Measurements from ENCODE around the gene MVK.

The MVK gene

GRCh38 chr12:109568486-109568885 is 5.1 kb upstream of the MVK start:
- TF ChIP-seq, protein P1, sequence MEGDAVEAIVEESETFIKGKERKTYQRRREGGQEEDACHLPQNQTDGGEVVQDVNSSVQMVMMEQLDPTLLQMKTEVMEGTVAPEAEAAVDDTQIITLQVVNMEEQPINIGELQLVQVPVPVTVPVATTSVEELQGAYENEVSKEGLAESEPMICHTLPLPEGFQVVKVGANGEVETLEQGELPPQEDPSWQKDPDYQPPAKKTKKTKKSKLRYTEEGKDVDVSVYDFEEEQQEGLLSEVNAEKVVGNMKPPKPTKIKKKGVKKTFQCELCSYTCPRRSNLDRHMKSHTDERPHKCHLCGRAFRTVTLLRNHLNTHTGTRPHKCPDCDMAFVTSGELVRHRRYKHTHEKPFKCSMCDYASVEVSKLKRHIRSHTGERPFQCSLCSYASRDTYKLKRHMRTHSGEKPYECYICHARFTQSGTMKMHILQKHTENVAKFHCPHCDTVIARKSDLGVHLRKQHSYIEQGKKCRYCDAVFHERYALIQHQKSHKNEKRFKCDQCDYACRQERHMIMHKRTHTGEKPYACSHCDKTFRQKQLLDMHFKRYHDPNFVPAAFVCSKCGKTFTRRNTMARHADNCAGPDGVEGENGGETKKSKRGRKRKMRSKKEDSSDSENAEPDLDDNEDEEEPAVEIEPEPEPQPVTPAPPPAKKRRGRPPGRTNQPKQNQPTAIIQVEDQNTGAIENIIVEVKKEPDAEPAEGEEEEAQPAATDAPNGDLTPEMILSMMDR (IDR thresholded peaks at IDR 0.05), result no peak
- no peaks in the 10 kb centered on the region for H3K9me3 ChIP-seq (ENCODE audit: control insufficient read depth, low read length)
- no peak overlapping the region for H3K4me3 ChIP-seq (ENCODE audit: low read depth, low read length)
- H3K27me3 ChIP-seq (ENCODE audit: control insufficient read depth, insufficient read depth, low read length), result no peaks in the 10 kb centered on the region
- H3K4me2 ChIP-seq (ENCODE audit: low read length), result no peak overlapping the region
- H3K79me2 ChIP-seq, result no peaks in the 10 kb centered on the region
- H3K4me1 ChIP-seq, result peaks cover 5% of the 10 kb centered on the region
- no peak overlapping the region for H2AFZ ChIP-seq
- no peaks in the 10 kb centered on the region for H3K36me3 ChIP-seq (ENCODE audit: control insufficient read depth, insufficient read depth, low read length)
- no peak overlapping the region for H3K27ac ChIP-seq
- no peak overlapping the region for H3K9ac ChIP-seq

GRCh38 chr12:109571773-109572505 is 1.7 kb upstream of the MVK start:
- Histone ChIP-seq H3K27me3 (ENCODE audit: control insufficient read depth, insufficient read depth, low read length) (no peaks in the 10 kb centered on the region), H3K4me3 (ENCODE audit: low read depth, low read length) (no peak overlapping the region), H3K27ac (no peak overlapping the region), H2AFZ (no peak overlapping the region), H3K4me1 (peaks cover 5% of the 10 kb centered on the region), H3K36me3 (ENCODE audit: control insufficient read depth, insufficient read depth, low read length) (no peaks in the 10 kb centered on the region), H3K4me2 (ENCODE audit: low read length) (no peak overlapping the region), H3K9me3 (ENCODE audit: control insufficient read depth, low read length) (no peaks in the 10 kb centered on the region), H3K9ac (no peak overlapping the region), H3K79me2 (peaks cover 2% of the 10 kb centered on the region)
- TF ChIP-seq, protein P1 (IDR thresholded peaks at IDR 0.05), result no peak

DNA sequence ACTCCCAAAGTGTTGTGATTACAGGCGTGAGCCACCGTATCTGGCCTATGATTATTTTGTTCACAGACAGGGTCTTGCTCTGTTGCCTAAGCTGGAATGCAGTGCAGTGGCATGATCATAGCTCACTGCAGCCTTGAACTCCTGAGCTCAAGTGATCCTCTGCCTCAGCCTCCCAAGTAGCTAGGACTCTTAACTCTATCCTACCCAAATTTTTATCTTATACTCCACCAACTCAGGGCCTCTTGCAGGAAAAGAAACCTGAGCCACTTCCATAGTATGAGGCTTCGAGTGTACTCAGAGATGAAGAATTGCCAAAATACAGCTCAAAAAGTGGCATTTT is 1.1 kb upstream of the MVK start:
- Histone ChIP-seq H3K9me3 (ENCODE audit: control insufficient read depth, low read length) (no peaks in the 10 kb centered on the region), H3K27me3 (ENCODE audit: control insufficient read depth, insufficient read depth, low read length) (no peaks in the 10 kb centered on the region), H3K79me2 (peaks cover 2% of the 10 kb centered on the region), H3K36me3 (ENCODE audit: control insufficient read depth, insufficient read depth, low read length) (no peaks in the 10 kb centered on the region), H2AFZ (peak overlapping the region; percentile 92), H3K9ac (no peak overlapping the region), H3K4me3 (ENCODE audit: low read depth, low read length) (peak overlapping the region; percentile 80), H3K27ac (peak overlapping the region; percentile 82), H3K4me2 (ENCODE audit: low read length) (peak overlapping the region; percentile 58), H3K4me1 (peaks cover 5% of the 10 kb centered on the region)
- TF ChIP-seq, protein P1 (IDR thresholded peaks at IDR 0.05), result no peak

DNA sequence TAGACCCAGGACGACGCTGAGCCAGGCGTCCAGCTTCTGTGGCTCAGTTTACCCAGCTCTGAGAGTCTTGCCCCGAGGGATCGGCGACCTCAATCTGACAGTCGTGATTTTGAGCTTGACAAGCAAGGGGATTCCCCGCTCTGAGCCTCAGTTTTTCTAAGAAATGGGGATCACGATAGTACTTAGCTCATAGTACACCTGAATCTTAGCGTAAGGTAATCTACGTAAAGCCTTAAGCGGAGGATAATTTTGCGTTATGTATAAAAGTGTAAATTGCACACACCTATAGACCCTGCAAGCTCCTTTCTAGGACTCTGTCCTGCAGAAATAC is 285 bp downstream of the MVK start:
- Histone ChIP-seq H3K9me3 (ENCODE audit: control insufficient read depth, low read length) (no peaks in the 10 kb centered on the region), H3K9ac (no peak overlapping the region), H2AFZ (peak overlapping the region; percentile 74), H3K27ac (no peak overlapping the region), H3K4me3 (ENCODE audit: low read depth, low read length) (peak overlapping the region; percentile 72), H3K4me2 (ENCODE audit: low read length) (peak overlapping the region; percentile 91), H3K36me3 (ENCODE audit: control insufficient read depth, insufficient read depth, low read length) (no peaks in the 10 kb centered on the region), H3K27me3 (ENCODE audit: control insufficient read depth, insufficient read depth, low read length) (no peaks in the 10 kb centered on the region), H3K79me2 (peaks cover 2% of the 10 kb centered on the region), H3K4me1 (peaks cover 5% of the 10 kb centered on the region)
- TF ChIP-seq, protein P1 (IDR thresholded peaks at IDR 0.05), result no peak

GRCh38 chr12:109575683-109576082 is 2.1 kb downstream of the MVK start:
- Histone ChIP-seq H3K79me2 (peaks cover 2% of the 10 kb centered on the region), H3K27me3 (ENCODE audit: control insufficient read depth, insufficient read depth, low read length) (no peaks in the 10 kb centered on the region), H3K4me1 (peaks cover 5% of the 10 kb centered on the region), H2AFZ (no peak overlapping the region), H3K9ac (no peak overlapping the region), H3K4me2 (ENCODE audit: low read length) (no peak overlapping the region), H3K9me3 (ENCODE audit: control insufficient read depth, low read length) (no peaks in the 10 kb centered on the region), H3K4me3 (ENCODE audit: low read depth, low read length) (no peak overlapping the region), H3K36me3 (ENCODE audit: control insufficient read depth, insufficient read depth, low read length) (no peaks in the 10 kb centered on the region), H3K27ac (no peak overlapping the region)
- TF ChIP-seq, protein P1 (IDR thresholded peaks at IDR 0.05), result no peak

Measured in parathyroid adenoma (tissue), 2 donors.